ENCODE results near the gene CHI3L2. TPM values are rescaled to one million over a fixed set of nuclear protein-coding genes. Genes with fewer than 3 reads are reported as not detected.

CHI3L2 gene
- total and polyA plus RNA-seq, 11 donors = 1.0 to 23.0 (median 2.1) TPM; not detected in 1

GRCh38 chr1:111283838-111284237, 56.3 kb downstream of the CHI3L2 start:
- DNase-seq (no peak), ATAC-seq (no peak)
- intact Hi-C loops (cut with DNase I) = no loop called here
- H3K4me1 ChIP-seq = no peaks in the 10 kb centered on the region
- peaks cover 0 to 13% (median 0%) of the 10 kb centered on the region in 9 donors for H3K27me3 ChIP-seq
- no peak overlapping the region for H3K4me3 ChIP-seq
- TF ChIP-seq POLR2A (IDR thresholded peaks at IDR 0.05) (no peak), CTCF (IDR thresholded peaks at IDR 0.05) (no peak)
- H3K36me3 ChIP-seq = no peaks in the 10 kb centered on the region
- H3K27ac ChIP-seq = no peak overlapping the region
- H3K9me3 ChIP-seq = no peaks in the 10 kb centered on the region

- DNase-seq = no peak
- intact Hi-C loops (cut with DNase I) = no loop called here
- no peak for ATAC-seq
- Histone ChIP-seq H3K9me3 (no peaks in the 10 kb centered on the region), H3K36me3 (no peaks in the 10 kb centered on the region), H3K27me3 (peaks cover 0 to 13% (median 0%) of the 10 kb centered on the region in 9 donors), H3K27ac (no peak overlapping the region), H3K4me1 (no peaks in the 10 kb centered on the region), H3K4me3 (no peak overlapping the region)
- 57 to 61% (median 60%) methylated on average over 2 of the region's 2 CpGs for WGBS, 4 donors
- TF ChIP-seq POLR2A (IDR thresholded peaks at IDR 0.05) (no peak), CTCF (IDR thresholded peaks at IDR 0.05) (no peak)
Measured at GRCh38 chr1:111285879-111286278, 58.4 kb downstream of the CHI3L2 start.

- Histone ChIP-seq H3K9me3 (no peaks in the 10 kb centered on the region), H3K27me3 (peaks cover 0 to 13% (median 0%) of the 10 kb centered on the region in 9 donors), H3K4me1 (no peaks in the 10 kb centered on the region), H3K27ac (no peak overlapping the region), H3K36me3 (no peaks in the 10 kb centered on the region), H3K4me3 (no peak overlapping the region)
- no peak for ATAC-seq
- DNase-seq = no peak
- TF ChIP-seq POLR2A (IDR thresholded peaks at IDR 0.05) (no peak), CTCF (IDR thresholded peaks at IDR 0.05) (no peak)
- WGBS, 4 donors = 0 to 50% (median 22%) methylated on average over 1 of the region's 1 CpG
- intact Hi-C loops (cut with DNase I) = no loop called here
Measured at GRCh38 chr1:111286912-111287311, 59.4 kb downstream of the CHI3L2 start.

- intact Hi-C loops (cut with DNase I) = no loop called here
- H3K9me3 ChIP-seq = no peaks in the 10 kb centered on the region
- no peak overlapping the region for H3K4me3 ChIP-seq
- H3K4me1 ChIP-seq = no peaks in the 10 kb centered on the region
- H3K27ac ChIP-seq = no peak overlapping the region
- 51 to 62% (median 57%) methylated on average over 4 to 5 of the region's 5 CpGs for WGBS, 4 donors
- TF ChIP-seq CTCF (IDR thresholded peaks at IDR 0.05) (no peak), POLR2A (IDR thresholded peaks at IDR 0.05) (no peak)
- peaks cover 0 to 13% (median 0%) of the 10 kb centered on the region in 9 donors for H3K27me3 ChIP-seq
- DNase-seq (no peak), ATAC-seq (no peak)
- no peaks in the 10 kb centered on the region for H3K36me3 ChIP-seq
Measured at GRCh38 chr1:111289371-111289770, 61.9 kb downstream of the CHI3L2 start.

All from heart left ventricle (tissue), 16 donors.